ENCODE data around the gene MRPL24. TPM values are rescaled to one million over a fixed set of nuclear protein-coding genes. Genes with fewer than 3 reads are reported as not detected.

Gene MRPL24
- total and polyA plus RNA-seq, 9 of the 15 experiments (the other 6 are each of a cell fraction or from before 2014, with no cell fraction given): 74.3 to 267 (median 113) TPM

- in situ Hi-C loops (cut with MboI) (no loop called here), intact Hi-C loops (cut with micrococcal nuclease) (loop anchor here (2.0 kb wide), 1 partner anchor 16 kb away; the partner anchor contains the start of gene PRCC)
- Histone ChIP-seq H3K9me3 (replicated peaks; ENCODE audit: control insufficient read depth, insufficient read depth, low read depth, low read length) (no peaks in the 10 kb centered on the region), H2AFZ (ENCODE audit: low read depth, low read length) (no peak overlapping the region), H4K20me1 (replicated peaks; ENCODE audit: control insufficient read depth, insufficient read depth, low read length) (peaks cover 19% of the 10 kb centered on the region), H3K27ac (ENCODE audit: extremely low read depth, low read depth, low read length) (peak overlapping the region; percentile 89), H3K9me1 (ENCODE audit: control insufficient read depth, insufficient read depth, low read length) (no peaks in the 10 kb centered on the region), H3K79me2 (ENCODE audit: control insufficient read depth, insufficient read depth, low read length) (peaks cover 86% of the 10 kb centered on the region), H3K9ac (ENCODE audit: insufficient read depth in 1 of 2, low read depth in 2 of 2, low read length in 2 of 2) (peak overlapping the region; percentile 94 to 96), H3K4me2 (ENCODE audit: insufficient read depth, low read length) (peak overlapping the region; percentile 97), H3K4me3 (peak overlapping the region; percentile 95), H3K4me1 (replicated peaks in 1 of 2; ENCODE audit: control insufficient read depth in 2 of 2, insufficient read depth in 2 of 2, low read length in 2 of 2) (peaks cover 40% of the 10 kb centered on the region in 2 experiments), H3K36me3 (ENCODE audit: control insufficient read depth, insufficient read depth, low read length) (peaks cover 34% of the 10 kb centered on the region), H3K27me3 (ENCODE audit: control insufficient read depth in 2 of 2, insufficient read depth in 2 of 2, low read length in 2 of 2) (no peaks in the 10 kb centered on the region)
- no TSS peak for BruUV-seq (replicated peaks)
- ChIA-PET POLR2A (interaction anchor here (0.6 to 3.0 kb wide), 10 partner anchors 9 to 163 kb away, joined by 3 to 30 read pairs (median 6); partner anchors contain the start of genes METTL25B, MRPL24, NTRK1 and PRCC), CTCF (ENCODE audit: low intra/inter-chr PET ratio) (no interaction called here)
- ATAC-seq (no peak), DNase-seq (ENCODE audit: extremely low read depth in 1 of 4, low spot score in 3 of 4) (peak; percentile 45 to 64 (median 62)), FAIRE-seq (no peak)
- 0% methylated on average over 36 of the region's 64 CpGs for WGBS (ENCODE audit: insufficient coverage, low coverage, missing lambda C conversion rate)
- TF ChIP-seq GABPA (tag; conservative IDR thresholded peaks at IDR 0.05; ENCODE audit: low read depth) (no peak; the same call in none of the 2 replicates), MTF1 (CRISPR knock-in tag; IDR thresholded peaks at IDR 0.05; ENCODE audit: borderline replicate concordance) (no peak), CTCFL (IDR thresholded peaks at IDR 0.05; ENCODE audit: borderline replicate concordance, insufficient read depth, low read depth, low read length, poor library complexity, severe bottlenecking) (no peak), ZNF277 (CRISPR knock-in tag; IDR thresholded peaks at IDR 0.05; ENCODE audit: borderline replicate concordance) (no peak), ZNF184 (CRISPR knock-in tag; IDR thresholded peaks at IDR 0.05) (no peak), RBM34 (IDR thresholded peaks at IDR 0.05; ENCODE audit: borderline replicate concordance, insufficient read depth, low read length) (no peak), CEBPB (tag; IDR thresholded peaks at IDR 0.05) (peak; percentile 88), TAF7 (tag; IDR thresholded peaks at IDR 0.05) (no peak), MYBL2 (IDR thresholded peaks at IDR 0.05; ENCODE audit: low read depth) (no peak), MYBL2 (CRISPR knock-in tag; IDR thresholded peaks at IDR 0.05; ENCODE audit: borderline replicate concordance) (no peak), KAT7 (CRISPR knock-in tag; IDR thresholded peaks at IDR 0.05; ENCODE audit: borderline replicate concordance) (no peak), SIN3B (IDR thresholded peaks at IDR 0.05; ENCODE audit: low read depth) (peak; percentile 31; the same call in 1 of the 2 replicates), PML (IDR thresholded peaks at IDR 0.05; ENCODE audit: low read length) (no peak), SIRT6 (IDR thresholded peaks at IDR 0.05; ENCODE audit: low read depth, low read length) (no peak), ZNF639 (CRISPR knock-in tag; conservative IDR thresholded peaks at IDR 0.05 in 1 of 2, IDR thresholded peaks at IDR 0.05 in 1 of 2) (no peak), RFX1 (IDR thresholded peaks at IDR 0.05) (no peak), TBP (optimal IDR thresholded peaks at IDR 0.05; ENCODE audit: low read depth, low read length) (peak; percentile 19)
Observed at GRCh38 chr1:156750711-156751450, 10.0 kb upstream of the MRPL24 start.
